MM.1S (cell line): Measurements from ENCODE around the gene DHCR7.

Experiments used
- DNase-seq: peaks from one replicate; pipeline ENCODE4 v3.0.0-alpha.2; 2015
- H2AFZ ChIP-seq: fragments of 300-600 bp; sonication (generic); 2 replicates; pipeline ENCODE4 v1.6.0; 2016; ENCODE audit warnings: antibody characterized with exemption, low read length
- H3F3A ChIP-seq: fragments of 300-600 bp; sonication (generic); 2 replicates; pipeline ENCODE4 v1.6.1; 2016; ENCODE audit warnings: mild to moderate bottlenecking, antibody characterized with exemption, low read length, moderate library complexity, mixed read lengths; ENCODE audit not compliant: insufficient read depth
- H3K27ac ChIP-seq: fragments of 300-600 bp; sonication (generic); 2 replicates; pipeline ENCODE4 v1.5.1; 2016; ENCODE audit warnings: mild to moderate bottlenecking, low read length
- H3K27me3 ChIP-seq: fragments of 300-600 bp; sonication (generic); replicated peaks from 2 replicates; pipeline ENCODE4 v1.6.0; 2016; ENCODE audit warnings: low read length; ENCODE audit not compliant: insufficient read depth
- H3K36me3 ChIP-seq: fragments of 300-600 bp; sonication (generic); replicated peaks from 2 replicates; pipeline ENCODE4 v1.6.1; 2016; ENCODE audit warnings: mild to moderate bottlenecking, low read length, mixed read lengths; ENCODE audit not compliant: insufficient read depth
- H3K4me1 ChIP-seq: fragments of 300-600 bp; sonication (generic); 2 replicates; pipeline ENCODE4 v1.6.1; 2016; ENCODE audit warnings: low read length, mixed read lengths
- H3K4me2 ChIP-seq: fragments of 300-600 bp; sonication (generic); 2 replicates; pipeline ENCODE4 v1.6.0; 2016; ENCODE audit warnings: low read depth, low read length
- H3K4me3 ChIP-seq: fragments of 300-600 bp; sonication (generic); 2 replicates; pipeline ENCODE4 v1.5.1; 2016; ENCODE audit warnings: low read length, mixed read lengths
- H3K79me2 ChIP-seq: fragments of 300-600 bp; sonication (generic); 2 replicates; pipeline ENCODE4 v1.6.1; 2016; ENCODE audit warnings: mixed run types, low read length, mixed read lengths
- H3K9ac ChIP-seq: fragments of 300-600 bp; sonication (generic); 2 replicates; pipeline ENCODE4 v1.6.1; 2016; ENCODE audit warnings: low read length, mixed read lengths
- H3K9me2 ChIP-seq: fragments of 300-600 bp; sonication (generic); replicated peaks from 2 replicates; pipeline ENCODE4 v1.6.1; 2016; ENCODE audit warnings: mild to moderate bottlenecking, low read length, mixed read lengths; ENCODE audit not compliant: insufficient read depth
- H3K9me3 ChIP-seq: fragments of 300-600 bp; sonication (generic); replicated peaks from 2 replicates; pipeline ENCODE4 v1.6.1; 2016; ENCODE audit warnings: mild to moderate bottlenecking, low read length, mixed read lengths; ENCODE audit not compliant: insufficient read depth
- H4K20me1 ChIP-seq: fragments of 300-600 bp; sonication (generic); 2 replicates; pipeline ENCODE4 v1.6.1; 2016; ENCODE audit warnings: mild to moderate bottlenecking, low read length, moderate library complexity, mixed read lengths; ENCODE audit not compliant: insufficient read depth
- EZH2 ChIP-seq: fragments of 300-600 bp; sonication (generic); optimal IDR thresholded peaks from 2 replicates; pipeline ENCODE3; 2017; ENCODE audit warnings: low read depth, mild to moderate bottlenecking, antibody characterized with exemption, low read length, mixed read lengths
- EZH2phosphoT487 ChIP-seq: fragments of 300-600 bp; sonication (generic); IDR thresholded peaks from 2 replicates; pipeline ENCODE4 v1.6.1; 2018; ENCODE audit warnings: antibody characterized with exemption, low read length
- TF ChIP-seq, protein P1 (sequence below): fragments of 300-600 bp; sonication (generic); IDR thresholded peaks from 2 replicates; pipeline ENCODE4 v1.5.1; 2016; ENCODE audit warnings: antibody characterized with exemption, low read length, mixed read lengths

DHCR7 gene

DNA sequence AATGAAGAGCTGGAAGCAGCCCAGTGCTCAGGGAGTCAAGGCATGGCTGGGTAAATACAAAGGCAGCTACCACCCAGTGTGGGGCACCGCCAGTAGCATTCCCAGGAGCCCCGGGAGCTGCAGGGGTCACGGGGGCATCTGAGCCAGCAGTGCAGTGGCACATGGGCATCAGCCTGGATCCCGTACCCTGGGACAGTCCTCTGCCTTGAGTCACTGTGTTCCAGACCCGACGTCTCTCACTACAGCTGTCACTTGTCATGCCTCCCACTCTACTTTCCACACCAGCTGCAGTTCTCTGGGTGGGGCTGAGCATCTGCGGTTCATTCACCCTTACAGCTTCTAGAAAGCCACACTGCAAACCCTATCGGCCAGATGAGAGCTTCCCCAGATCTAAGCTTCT is 29.6 kb downstream of the DHCR7 start:
- no peaks in the 10 kb centered on the region for H3K9me3 ChIP-seq
- no peak overlapping the region for H3K4me2 ChIP-seq

DNA sequence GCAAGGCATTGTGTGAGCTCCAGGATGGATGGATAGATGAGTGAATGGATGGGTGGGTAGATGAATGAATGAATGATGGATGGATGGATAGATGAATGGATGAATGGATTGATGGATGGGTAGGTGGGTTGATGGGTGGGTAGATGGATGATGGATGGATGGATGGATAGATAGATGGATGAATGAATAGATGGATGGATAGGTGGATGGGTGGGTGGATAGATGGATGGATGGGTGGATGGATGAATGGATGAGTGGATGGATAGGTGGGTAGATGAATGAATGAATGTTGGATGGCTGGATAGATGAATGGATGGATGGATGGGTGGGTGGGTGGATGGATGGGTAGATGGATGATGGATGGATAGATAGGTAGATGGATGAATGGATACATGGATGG is 33.5 kb downstream of the DHCR7 start:
- Histone ChIP-seq H4K20me1 (no peaks in the 10 kb centered on the region), H3K79me2 (no peaks in the 10 kb centered on the region), H3F3A (no peaks in the 10 kb centered on the region), H3K9ac (no peak overlapping the region), H3K27me3 (peaks cover 78% of the 10 kb centered on the region), H3K36me3 (no peaks in the 10 kb centered on the region), H3K4me1 (no peaks in the 10 kb centered on the region), H3K4me3 (no peak overlapping the region), H2AFZ (no peak overlapping the region), H3K9me3 (no peaks in the 10 kb centered on the region), H3K9me2 (no peaks in the 10 kb centered on the region), H3K4me2 (no peak overlapping the region), H3K27ac (no peak overlapping the region)
- no peak for DNase-seq
- TF ChIP-seq, protein P1, sequence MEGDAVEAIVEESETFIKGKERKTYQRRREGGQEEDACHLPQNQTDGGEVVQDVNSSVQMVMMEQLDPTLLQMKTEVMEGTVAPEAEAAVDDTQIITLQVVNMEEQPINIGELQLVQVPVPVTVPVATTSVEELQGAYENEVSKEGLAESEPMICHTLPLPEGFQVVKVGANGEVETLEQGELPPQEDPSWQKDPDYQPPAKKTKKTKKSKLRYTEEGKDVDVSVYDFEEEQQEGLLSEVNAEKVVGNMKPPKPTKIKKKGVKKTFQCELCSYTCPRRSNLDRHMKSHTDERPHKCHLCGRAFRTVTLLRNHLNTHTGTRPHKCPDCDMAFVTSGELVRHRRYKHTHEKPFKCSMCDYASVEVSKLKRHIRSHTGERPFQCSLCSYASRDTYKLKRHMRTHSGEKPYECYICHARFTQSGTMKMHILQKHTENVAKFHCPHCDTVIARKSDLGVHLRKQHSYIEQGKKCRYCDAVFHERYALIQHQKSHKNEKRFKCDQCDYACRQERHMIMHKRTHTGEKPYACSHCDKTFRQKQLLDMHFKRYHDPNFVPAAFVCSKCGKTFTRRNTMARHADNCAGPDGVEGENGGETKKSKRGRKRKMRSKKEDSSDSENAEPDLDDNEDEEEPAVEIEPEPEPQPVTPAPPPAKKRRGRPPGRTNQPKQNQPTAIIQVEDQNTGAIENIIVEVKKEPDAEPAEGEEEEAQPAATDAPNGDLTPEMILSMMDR, result no peak
- no peak for TF ChIP-seq EZH2phosphoT487
- TF ChIP-seq EZH2, result no peak

More for the DNA sequence above, 29.6 kb downstream of the DHCR7 start:
- Histone ChIP-seq H2AFZ (no peak overlapping the region), H3K27ac (no peak overlapping the region), H3K79me2 (no peaks in the 10 kb centered on the region), H3K9ac (no peak overlapping the region), H3F3A (peaks cover 11% of the 10 kb centered on the region), H3K27me3 (peaks cover 78% of the 10 kb centered on the region), H4K20me1 (no peaks in the 10 kb centered on the region; the same call in 1 of the 2 replicates), H3K4me3 (no peak overlapping the region), H3K36me3 (no peaks in the 10 kb centered on the region), H3K9me2 (no peaks in the 10 kb centered on the region), H3K4me1 (peaks cover 9% of the 10 kb centered on the region)
- DNase-seq, result no peak
- TF ChIP-seq EZH2phosphoT487 (no peak), EZH2 (no peak)
- TF ChIP-seq, protein P1, result no peak

DNA sequence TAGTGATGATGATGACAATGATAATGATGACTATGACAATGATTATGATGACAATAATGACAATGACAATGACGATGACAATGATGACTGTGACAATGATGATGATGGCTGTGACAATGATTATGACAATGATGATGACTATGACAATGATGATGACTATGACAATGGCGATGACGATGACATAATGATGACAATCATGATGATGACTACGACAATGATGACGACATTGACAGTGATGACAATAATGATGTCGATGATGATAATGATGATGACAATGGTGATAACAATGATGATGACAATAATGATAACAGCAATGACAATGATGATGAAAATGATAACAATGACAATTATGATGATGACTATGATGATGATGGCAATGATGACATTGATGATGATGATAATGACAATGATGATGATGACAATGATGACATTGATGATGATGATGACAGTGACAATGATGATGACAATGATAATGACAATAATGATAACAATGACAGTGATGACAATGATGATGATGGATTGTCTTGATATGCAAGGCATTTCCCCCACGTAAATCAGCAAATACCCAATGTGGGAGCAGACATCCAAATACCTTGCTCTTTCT is 37.7 kb downstream of the DHCR7 start:
- Histone ChIP-seq H3K4me3 (no peak overlapping the region), H3K79me2 (no peaks in the 10 kb centered on the region), H3K36me3 (no peaks in the 10 kb centered on the region), H3K27ac (no peak overlapping the region), H3K9me3 (no peaks in the 10 kb centered on the region), H3K9ac (no peak overlapping the region), H3K27me3 (peaks cover 63% of the 10 kb centered on the region), H2AFZ (no peak overlapping the region), H3K9me2 (no peaks in the 10 kb centered on the region), H3K4me1 (peaks cover 14% of the 10 kb centered on the region), H4K20me1 (no peaks in the 10 kb centered on the region), H3K4me2 (no peak overlapping the region), H3F3A (no peaks in the 10 kb centered on the region)
- DNase-seq, result no peak
- TF ChIP-seq EZH2 (no peak), EZH2phosphoT487 (no peak)
- TF ChIP-seq, protein P1, result no peak
